ENCODE data around the gene WNT2B.

Gene WNT2B

DNA sequence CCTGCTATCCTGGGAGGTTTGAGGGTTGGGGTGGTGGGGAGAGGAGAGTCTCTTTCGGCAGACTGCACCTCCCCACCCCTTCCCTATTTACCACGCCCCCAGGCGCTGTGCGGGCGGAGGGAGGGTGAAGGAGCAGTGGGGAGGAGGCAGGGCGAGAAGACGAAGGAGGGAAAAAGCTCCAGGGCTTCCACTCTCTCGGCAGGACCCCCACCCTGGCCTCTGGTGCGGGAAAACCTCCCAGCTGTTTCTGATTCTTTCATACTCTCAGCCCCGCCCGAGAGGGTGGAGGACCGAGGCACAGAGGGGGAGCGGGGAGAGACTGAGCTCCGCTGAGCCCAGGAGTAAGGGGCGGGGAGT is 866 bp upstream of the WNT2B start:
- no peak for DNase-seq (ENCODE audit: low read depth in 1 of 2, low spot score in 1 of 2)
- no peak for TF ChIP-seq GABPA (IDR thresholded peaks at IDR 0.05; ENCODE audit: low read depth)
- TF ChIP-seq, protein P1, sequence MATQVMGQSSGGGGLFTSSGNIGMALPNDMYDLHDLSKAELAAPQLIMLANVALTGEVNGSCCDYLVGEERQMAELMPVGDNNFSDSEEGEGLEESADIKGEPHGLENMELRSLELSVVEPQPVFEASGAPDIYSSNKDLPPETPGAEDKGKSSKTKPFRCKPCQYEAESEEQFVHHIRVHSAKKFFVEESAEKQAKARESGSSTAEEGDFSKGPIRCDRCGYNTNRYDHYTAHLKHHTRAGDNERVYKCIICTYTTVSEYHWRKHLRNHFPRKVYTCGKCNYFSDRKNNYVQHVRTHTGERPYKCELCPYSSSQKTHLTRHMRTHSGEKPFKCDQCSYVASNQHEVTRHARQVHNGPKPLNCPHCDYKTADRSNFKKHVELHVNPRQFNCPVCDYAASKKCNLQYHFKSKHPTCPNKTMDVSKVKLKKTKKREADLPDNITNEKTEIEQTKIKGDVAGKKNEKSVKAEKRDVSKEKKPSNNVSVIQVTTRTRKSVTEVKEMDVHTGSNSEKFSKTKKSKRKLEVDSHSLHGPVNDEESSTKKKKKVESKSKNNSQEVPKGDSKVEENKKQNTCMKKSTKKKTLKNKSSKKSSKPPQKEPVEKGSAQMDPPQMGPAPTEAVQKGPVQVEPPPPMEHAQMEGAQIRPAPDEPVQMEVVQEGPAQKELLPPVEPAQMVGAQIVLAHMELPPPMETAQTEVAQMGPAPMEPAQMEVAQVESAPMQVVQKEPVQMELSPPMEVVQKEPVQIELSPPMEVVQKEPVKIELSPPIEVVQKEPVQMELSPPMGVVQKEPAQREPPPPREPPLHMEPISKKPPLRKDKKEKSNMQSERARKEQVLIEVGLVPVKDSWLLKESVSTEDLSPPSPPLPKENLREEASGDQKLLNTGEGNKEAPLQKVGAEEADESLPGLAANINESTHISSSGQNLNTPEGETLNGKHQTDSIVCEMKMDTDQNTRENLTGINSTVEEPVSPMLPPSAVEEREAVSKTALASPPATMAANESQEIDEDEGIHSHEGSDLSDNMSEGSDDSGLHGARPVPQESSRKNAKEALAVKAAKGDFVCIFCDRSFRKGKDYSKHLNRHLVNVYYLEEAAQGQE (IDR thresholded peaks at IDR 0.05; ENCODE audit: insufficient replicate concordance, low read depth) = no peak
- TF ChIP-seq POLR2AphosphoS5 (IDR thresholded peaks at IDR 0.05; ENCODE audit: low read depth) = no peak
- no peak for TF ChIP-seq CTCF (IDR thresholded peaks at IDR 0.05; ENCODE audit: insufficient read depth, low read length)
- no peak for TF ChIP-seq SPI1 (IDR thresholded peaks at IDR 0.05; ENCODE audit: borderline replicate concordance, low read depth)
- no peak overlapping the region for H3K27ac ChIP-seq (replicated peaks)
- peaks cover 52% of the 10 kb centered on the region for H3K27me3 ChIP-seq (ENCODE audit: insufficient read depth, poor library complexity, severe bottlenecking)
- H3K4me3 ChIP-seq (replicated peaks; ENCODE audit: insufficient read depth, low read length) = no peak overlapping the region; the same call in 1 of the 2 replicates

DNA sequence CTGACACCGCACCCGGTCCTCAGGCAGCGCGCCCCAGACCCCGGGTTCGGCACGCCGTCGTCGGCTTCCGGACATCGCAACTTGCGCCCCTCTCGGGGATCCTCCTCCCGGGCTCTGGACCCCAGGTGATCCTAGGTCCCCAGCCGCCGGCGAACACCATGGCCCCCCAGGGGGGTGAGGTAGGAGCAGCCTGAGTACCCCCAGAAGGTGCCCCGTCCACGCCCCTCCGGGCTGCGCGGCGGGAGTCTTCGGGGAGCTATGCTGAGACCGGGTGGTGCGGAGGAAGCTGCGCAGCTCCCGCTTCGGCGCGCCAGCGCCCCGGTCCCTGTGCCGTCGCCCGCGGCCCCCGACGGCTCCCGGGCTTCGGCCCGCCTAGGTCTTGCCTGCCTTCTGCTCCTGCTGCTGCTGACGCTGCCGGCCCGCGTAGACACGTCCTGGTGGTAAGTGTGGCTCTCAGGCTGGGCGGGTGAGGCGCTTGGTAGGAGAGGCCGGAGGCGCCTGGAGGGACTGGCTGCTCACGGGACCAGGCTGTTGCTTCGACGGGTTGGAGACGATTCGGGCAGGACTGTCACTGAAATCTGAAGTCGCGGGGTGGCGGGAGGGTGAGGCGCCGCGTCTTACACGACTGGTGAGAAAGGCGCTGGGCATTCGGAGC is 367 bp downstream of the WNT2B start:
- Histone ChIP-seq H3K27ac (replicated peaks) (no peak overlapping the region), H3K4me3 (replicated peaks; ENCODE audit: insufficient read depth, low read length) (peak overlapping the region; percentile 34), H3K27me3 (ENCODE audit: insufficient read depth, poor library complexity, severe bottlenecking) (peaks cover 42% of the 10 kb centered on the region)
- DNase-seq (ENCODE audit: low read depth in 1 of 2, low spot score in 1 of 2) = no peak
- TF ChIP-seq GABPA (IDR thresholded peaks at IDR 0.05; ENCODE audit: low read depth) = no peak
- TF ChIP-seq, protein P1 (IDR thresholded peaks at IDR 0.05; ENCODE audit: insufficient replicate concordance, low read depth) = no peak
- TF ChIP-seq SPI1 (IDR thresholded peaks at IDR 0.05; ENCODE audit: borderline replicate concordance, low read depth) = no peak
- TF ChIP-seq CTCF (IDR thresholded peaks at IDR 0.05; ENCODE audit: insufficient read depth, low read length) = no peak
- no peak for TF ChIP-seq POLR2AphosphoS5 (IDR thresholded peaks at IDR 0.05; ENCODE audit: low read depth)

- TF ChIP-seq SPI1 (IDR thresholded peaks at IDR 0.05; ENCODE audit: borderline replicate concordance, low read depth) (no peak), GABPA (IDR thresholded peaks at IDR 0.05; ENCODE audit: low read depth) (no peak), CTCF (IDR thresholded peaks at IDR 0.05; ENCODE audit: insufficient read depth, low read length) (no peak), POLR2AphosphoS5 (IDR thresholded peaks at IDR 0.05; ENCODE audit: low read depth) (no peak)
- TF ChIP-seq, protein P1 (IDR thresholded peaks at IDR 0.05; ENCODE audit: insufficient replicate concordance, low read depth) = no peak
- peaks cover 42% of the 10 kb centered on the region for H3K27me3 ChIP-seq (ENCODE audit: insufficient read depth, poor library complexity, severe bottlenecking)
- H3K4me3 ChIP-seq (replicated peaks; ENCODE audit: insufficient read depth, low read length) = no peak overlapping the region
- H3K27ac ChIP-seq (replicated peaks) = no peak overlapping the region
- no peak for DNase-seq (ENCODE audit: low read depth in 1 of 2, low spot score in 1 of 2)
Observed at GRCh38 chr1:112509660-112510178, 954 bp downstream of the WNT2B start.
